D721Med (cell line): ENCODE results near the gene LACTBL1.

ENCODE experiments used
- DNase-seq: peaks from one replicate; pipeline ENCODE4 v3.0.0; 2011; ENCODE audit warnings: low spot score; ENCODE audit not compliant: insufficient read length
- FAIRE-seq: peaks from 2 replicates; lab custom pipeline; 2011; peaks lifted over from hg19 to GRCh38; lab: Jason Lieb, UNC
- TF ChIP-seq, protein P1 (sequence below): IDR thresholded peaks from 2 replicates; pipeline ENCODE4 v1.5.1; 2012; ENCODE audit warnings: mild to moderate bottlenecking, control low read depth; ENCODE audit not compliant: insufficient read depth; ENCODE audit errors: missing control alignments

The LACTBL1 gene

DNA sequence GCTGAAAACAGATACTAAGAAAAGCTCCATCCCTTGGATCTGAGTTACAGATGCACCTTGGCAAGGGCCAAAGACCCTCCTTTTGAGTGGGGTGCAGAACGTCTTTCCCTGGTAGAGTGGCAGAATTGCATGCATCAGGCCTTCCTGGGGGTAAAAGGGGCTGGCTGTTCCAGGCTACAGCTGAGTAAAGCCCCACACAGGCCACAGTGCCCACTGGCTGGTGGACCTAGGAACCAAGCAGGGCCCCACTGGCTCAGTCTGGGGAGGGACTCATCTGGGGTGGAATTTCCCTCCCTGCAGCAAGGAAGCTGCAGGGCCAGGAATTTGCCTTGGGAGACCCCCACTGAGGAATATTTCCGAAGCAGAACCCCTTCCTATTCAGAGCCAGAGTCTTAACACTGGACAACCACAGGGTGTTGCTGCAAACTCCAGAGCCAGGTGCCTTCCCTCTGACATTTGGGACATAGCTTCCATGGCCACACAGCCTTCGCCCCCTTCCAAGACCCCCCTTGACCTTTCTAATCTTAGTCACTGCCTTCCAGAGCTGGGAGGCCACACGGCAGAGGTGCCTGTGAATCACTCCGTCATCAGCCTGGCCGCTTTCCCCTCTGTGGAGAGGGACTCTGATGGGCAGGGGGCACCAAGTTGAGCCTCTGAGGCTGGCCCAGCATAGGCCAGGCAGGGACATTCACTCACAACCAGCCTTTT lies 52.5 kb downstream of the LACTBL1 start:
- FAIRE-seq (no peak), DNase-seq (no peak)
- TF ChIP-seq, protein P1, sequence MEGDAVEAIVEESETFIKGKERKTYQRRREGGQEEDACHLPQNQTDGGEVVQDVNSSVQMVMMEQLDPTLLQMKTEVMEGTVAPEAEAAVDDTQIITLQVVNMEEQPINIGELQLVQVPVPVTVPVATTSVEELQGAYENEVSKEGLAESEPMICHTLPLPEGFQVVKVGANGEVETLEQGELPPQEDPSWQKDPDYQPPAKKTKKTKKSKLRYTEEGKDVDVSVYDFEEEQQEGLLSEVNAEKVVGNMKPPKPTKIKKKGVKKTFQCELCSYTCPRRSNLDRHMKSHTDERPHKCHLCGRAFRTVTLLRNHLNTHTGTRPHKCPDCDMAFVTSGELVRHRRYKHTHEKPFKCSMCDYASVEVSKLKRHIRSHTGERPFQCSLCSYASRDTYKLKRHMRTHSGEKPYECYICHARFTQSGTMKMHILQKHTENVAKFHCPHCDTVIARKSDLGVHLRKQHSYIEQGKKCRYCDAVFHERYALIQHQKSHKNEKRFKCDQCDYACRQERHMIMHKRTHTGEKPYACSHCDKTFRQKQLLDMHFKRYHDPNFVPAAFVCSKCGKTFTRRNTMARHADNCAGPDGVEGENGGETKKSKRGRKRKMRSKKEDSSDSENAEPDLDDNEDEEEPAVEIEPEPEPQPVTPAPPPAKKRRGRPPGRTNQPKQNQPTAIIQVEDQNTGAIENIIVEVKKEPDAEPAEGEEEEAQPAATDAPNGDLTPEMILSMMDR: no peak

DNA sequence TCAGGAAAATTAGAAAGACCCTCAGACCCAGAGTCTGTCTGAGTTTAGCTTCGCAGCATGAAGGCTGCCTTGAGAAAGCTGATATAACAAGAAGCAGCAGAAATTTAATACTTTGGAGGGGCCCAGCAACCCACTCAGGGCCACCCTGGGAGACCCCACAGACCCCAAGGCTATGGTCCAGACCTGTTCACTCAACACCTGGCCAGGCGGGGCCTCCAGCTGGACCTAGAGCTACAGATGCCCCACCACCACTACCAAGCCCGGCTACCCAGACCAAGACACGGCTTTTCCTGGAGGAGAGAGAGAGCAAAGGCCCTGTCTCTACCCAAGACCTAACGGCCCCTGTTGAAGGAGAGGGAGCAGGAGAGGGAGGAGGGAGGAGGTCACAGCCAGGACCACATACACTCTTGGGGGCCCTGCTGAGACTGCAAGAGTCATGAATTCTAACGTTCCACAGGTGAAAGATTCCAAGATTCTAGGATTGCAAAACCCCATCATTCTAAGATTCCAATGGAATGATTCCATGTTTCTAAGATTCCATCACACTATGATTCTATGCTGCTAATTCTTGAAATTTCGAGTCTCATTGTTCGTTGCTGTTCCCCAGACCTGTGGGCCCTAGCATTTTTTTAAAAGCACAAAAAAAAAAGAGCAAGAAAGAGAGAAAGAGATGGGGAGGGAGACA lies 53.2 kb downstream of the LACTBL1 start:
- TF ChIP-seq, protein P1: no peak
- DNase-seq (no peak), FAIRE-seq (no peak)

DNA sequence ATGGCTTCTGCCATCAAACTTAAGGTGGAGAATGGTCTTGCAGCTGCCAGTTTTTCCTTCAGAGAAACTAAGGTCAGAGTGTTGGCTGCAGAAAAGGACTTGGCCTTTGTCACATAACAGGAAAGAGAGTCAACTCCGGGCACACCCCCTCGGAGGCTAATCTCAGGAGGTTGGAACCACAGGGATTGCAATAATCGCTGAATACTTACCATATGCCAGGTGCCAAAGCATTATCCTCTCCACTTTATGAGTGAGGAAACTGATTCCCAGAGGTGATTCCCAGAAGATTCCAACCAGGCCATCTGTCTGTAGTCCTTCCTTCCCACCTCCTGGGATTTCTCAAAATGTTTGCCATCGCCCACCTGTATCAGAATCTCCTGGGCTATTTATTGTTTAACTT lies 54.0 kb downstream of the LACTBL1 start:
- TF ChIP-seq, protein P1: no peak
- FAIRE-seq: no peak

DNA sequence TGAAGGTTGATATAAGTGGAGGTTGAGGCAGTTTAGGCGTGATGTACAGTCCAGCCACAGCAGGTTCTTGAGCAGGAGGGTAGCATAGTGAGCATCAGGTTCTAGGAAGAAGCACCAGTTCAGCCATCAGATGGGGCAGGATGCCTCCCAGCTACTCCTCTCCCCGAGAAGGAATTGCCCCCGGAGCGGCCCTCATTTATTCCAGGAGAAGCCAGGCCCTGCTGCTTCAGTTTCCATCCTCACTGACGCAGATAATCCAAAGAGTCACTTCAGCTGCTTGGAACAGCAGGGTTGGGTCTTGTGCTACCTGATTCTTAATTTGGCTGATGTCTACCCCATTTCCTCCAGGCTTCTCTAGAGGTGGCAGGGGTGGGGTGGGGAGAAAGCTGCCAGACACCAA lies 54.7 kb downstream of the LACTBL1 start:
- FAIRE-seq (no peak), DNase-seq (no peak)
- TF ChIP-seq, protein P1: no peak

More for the DNA sequence above, 54.0 kb downstream of the LACTBL1 start:
- DNase-seq: peak; percentile 50

DNA sequence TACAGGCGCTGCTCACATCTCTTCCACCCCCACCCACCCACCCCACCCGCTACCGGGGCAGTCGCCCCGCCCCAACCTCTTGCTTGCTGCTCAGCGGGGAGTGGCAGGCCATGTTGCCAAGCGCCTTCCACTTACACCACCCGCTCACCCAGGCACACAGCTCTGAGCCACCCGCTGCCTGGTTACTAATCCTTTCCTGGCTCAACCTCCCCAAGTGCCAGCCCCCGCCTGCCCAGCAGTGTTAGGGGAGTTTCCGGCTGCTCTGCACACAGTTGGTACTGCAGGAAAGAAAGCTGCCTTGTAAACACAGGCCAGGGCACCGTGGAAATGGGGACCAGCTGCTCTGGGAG lies 56.2 kb downstream of the LACTBL1 start:
- TF ChIP-seq, protein P1: no peak
- FAIRE-seq (no peak), DNase-seq (no peak)

DNA sequence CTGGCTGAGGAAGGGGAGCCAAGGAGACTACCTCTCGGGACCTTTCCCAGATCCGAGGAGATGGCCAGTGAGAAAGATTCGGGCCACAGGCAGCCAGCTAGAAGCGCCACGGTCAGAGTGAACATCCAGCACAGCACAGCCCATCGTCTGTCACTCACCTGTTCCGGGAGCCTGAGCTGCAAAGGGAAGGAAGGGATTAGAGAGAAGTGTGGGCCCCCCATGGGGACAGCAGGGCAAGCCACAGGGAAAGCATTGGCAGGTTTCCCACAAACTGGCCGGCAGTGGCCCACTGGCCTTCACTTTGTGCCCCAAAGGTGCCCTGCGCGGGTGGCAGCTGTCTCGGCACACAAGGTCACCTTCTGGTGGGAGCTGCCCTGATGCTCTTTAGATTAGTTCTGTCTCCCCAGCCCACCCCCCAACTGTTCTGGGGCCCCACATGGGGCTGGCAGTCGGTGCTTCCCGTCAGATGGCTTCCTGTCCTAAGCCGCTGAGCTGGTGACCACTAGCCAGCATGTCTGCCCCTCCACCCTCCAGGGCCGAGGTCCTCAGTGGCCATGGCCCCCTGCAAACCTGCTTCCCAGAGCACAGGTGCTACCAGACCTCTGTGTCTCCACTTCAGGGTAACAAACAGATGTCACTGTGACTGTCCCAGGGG lies 56.7 kb downstream of the LACTBL1 start:
- no peak for FAIRE-seq
- TF ChIP-seq, protein P1: no peak
- DNase-seq: no peak

DNA sequence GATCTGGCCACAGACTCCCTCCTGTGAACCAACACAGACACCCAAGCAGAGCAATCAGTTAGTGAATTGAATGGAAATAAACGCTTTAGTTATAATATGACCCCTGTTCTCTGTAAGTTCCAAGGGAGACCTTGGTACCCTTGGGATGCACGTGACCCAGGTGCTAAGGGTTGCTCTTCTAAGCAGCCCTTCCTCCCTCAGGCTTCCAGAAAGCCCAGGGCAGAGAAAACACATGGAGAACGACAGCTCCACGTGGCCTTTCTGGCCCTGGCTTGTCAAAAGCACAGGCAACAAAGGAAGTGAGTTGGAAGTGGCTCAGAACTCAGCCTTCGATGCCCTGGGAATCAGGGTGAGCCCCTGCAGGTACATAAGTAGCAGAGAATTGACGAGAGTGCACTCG lies 57.4 kb downstream of the LACTBL1 start:
- TF ChIP-seq, protein P1: no peak
- no peak for FAIRE-seq
- DNase-seq: no peak
